Endothelial cell of umbilical vein (primary cell): ENCODE measurements around the gene PALM.

Source experiments
- CTCF ChIP-seq, 2 donors: IDR thresholded peaks; 1 replicate in 1 of 2; 2 replicates in 1 of 2; pipeline ENCODE4 v1.5.1; 2011; ENCODE audit warnings: low read length in 2 of 2, mild to moderate bottlenecking in 2 of 2, moderate library complexity in 2 of 2, control low read depth in 1 of 2, inconsistent platforms in 1 of 2, low read depth in 1 of 2; ENCODE audit not compliant: insufficient read depth in 1 of 2; ENCODE audit errors: extremely low read depth in 1 of 2
- EZH2 ChIP-seq: IDR thresholded peaks from 2 replicates; pipeline ENCODE4 v1.6.1; 2012; ENCODE audit warnings: borderline replicate concordance, low read depth, mild to moderate bottlenecking, moderate library complexity, low read length, inconsistent platforms; ENCODE audit not compliant: severe bottlenecking
- MAX ChIP-seq: IDR thresholded peaks from 2 replicates; pipeline ENCODE4 v1.6.1; 2011; ENCODE audit not compliant: insufficient read depth, insufficient read length
- MYC ChIP-seq: IDR thresholded peaks from one replicate; pipeline ENCODE4 v1.6.1; 2011; ENCODE audit warnings: mild to moderate bottlenecking, low read depth, low read length
- POLR2A ChIP-seq: IDR thresholded peaks from 2 replicates; pipeline ENCODE4 v1.6.1; 2012; ENCODE audit warnings: low read depth, mild to moderate bottlenecking, control low read depth, low read length
- POLR2AphosphoS5 ChIP-seq: IDR thresholded peaks from 2 replicates; pipeline ENCODE4 v1.6.1; 2012; ENCODE audit warnings: low read depth, mild to moderate bottlenecking, control low read depth, low read length, moderate library complexity; ENCODE audit not compliant: insufficient read depth

- TF ChIP-seq CTCF (IDR thresholded peaks at IDR 0.05; ENCODE audit: extremely low read depth in 1 of 2, insufficient read depth in 1 of 2, low read depth in 1 of 2, low read length in 2 of 2) (no peak), POLR2A (no peak), MAX (no peak), EZH2 (no peak), MYC (no peak), POLR2AphosphoS5 (no peak)
Observed at GRCh38 chr19:708154-709143, at the start of gene PALM.
